ENCODE results near the gene CEMIP. TPM values are rescaled to one million over a fixed set of nuclear protein-coding genes. Genes with fewer than 3 reads are reported as not detected.

The CEMIP gene
- polyA plus RNA-seq, 1 donor (not counting 4 experiments of a cell fraction or from before 2014, with no cell fraction given): 2.3 TPM

- dilution Hi-C loops (cut with MboI; ENCODE audit: extremely low pct_ligation_motif_present, low sequenced_read_pairs): no loop called here
- no peaks in the 10 kb centered on the region for H3K27me3 ChIP-seq (ENCODE audit: control insufficient read depth, extremely low read depth, insufficient read depth, low read length)
- H4K20me1 ChIP-seq (ENCODE audit: control insufficient read depth, extremely low read depth, insufficient read depth, low read length): no peaks in the 10 kb centered on the region
- no peak overlapping the region for H2AFZ ChIP-seq (ENCODE audit: control insufficient read depth, low read length)
- FAIRE-seq (no peak), DNase-seq (ENCODE audit: low read depth, low spot score) (no peak)
- no peaks in the 10 kb centered on the region for H3K4me1 ChIP-seq (ENCODE audit: control insufficient read depth, extremely low read depth, insufficient read depth, low read length)
- no peaks in the 10 kb centered on the region for H3K9me1 ChIP-seq (ENCODE audit: control insufficient read depth, extremely low read depth, insufficient read depth, low read length)
- no peak for TF ChIP-seq EZH2 (IDR thresholded peaks at IDR 0.05; ENCODE audit: low read length)
- no peak for TF ChIP-seq CTCF (optimal IDR thresholded peaks at IDR 0.05 in 1 of 3, IDR thresholded peaks at IDR 0.05 in 1 of 3, conservative IDR thresholded peaks at IDR 0.05 in 1 of 3; ENCODE audit: extremely low read depth in 1 of 3, insufficient read depth in 2 of 3, low read length in 3 of 3)
- no peaks in the 10 kb centered on the region for H3K9me3 ChIP-seq (ENCODE audit: control insufficient read depth, low read depth, low read length)
- H3K4me2 ChIP-seq (ENCODE audit: control insufficient read depth, extremely low read depth, insufficient read depth, low read depth, low read length): no peak overlapping the region
- no peaks in the 10 kb centered on the region for H3K36me3 ChIP-seq (ENCODE audit: control insufficient read depth in 2 of 2, extremely low read depth in 1 of 2, insufficient read depth in 2 of 2, low read length in 2 of 2)
- H3K79me2 ChIP-seq (ENCODE audit: control insufficient read depth, insufficient read depth, low read length): no peaks in the 10 kb centered on the region
- no peak overlapping the region for H3K9ac ChIP-seq (ENCODE audit: control insufficient read depth, extremely low read depth, insufficient read depth, low read length)
- H3K27ac ChIP-seq (ENCODE audit: control insufficient read depth, insufficient read depth, low read length): no peak overlapping the region
- no peak overlapping the region for H3K4me3 ChIP-seq (ENCODE audit: control insufficient read depth in 2 of 3, extremely low read depth in 1 of 3, insufficient read depth in 2 of 3, low read depth in 1 of 3, low read length in 3 of 3)
These were observed 43.5 kb downstream of the CEMIP start for GRCh38 chr15:80822676-80823075.

- Histone ChIP-seq H3K36me3 (ENCODE audit: control insufficient read depth in 2 of 2, extremely low read depth in 1 of 2, insufficient read depth in 2 of 2, low read length in 2 of 2) (no peaks in the 10 kb centered on the region), H3K4me1 (ENCODE audit: control insufficient read depth, extremely low read depth, insufficient read depth, low read length) (no peaks in the 10 kb centered on the region), H4K20me1 (ENCODE audit: control insufficient read depth, extremely low read depth, insufficient read depth, low read length) (no peaks in the 10 kb centered on the region), H3K9ac (ENCODE audit: control insufficient read depth, extremely low read depth, insufficient read depth, low read length) (no peak overlapping the region), H3K27me3 (ENCODE audit: control insufficient read depth, extremely low read depth, insufficient read depth, low read length) (no peaks in the 10 kb centered on the region), H3K79me2 (ENCODE audit: control insufficient read depth, insufficient read depth, low read length) (no peaks in the 10 kb centered on the region), H3K9me1 (ENCODE audit: control insufficient read depth, extremely low read depth, insufficient read depth, low read length) (no peaks in the 10 kb centered on the region), H3K27ac (ENCODE audit: control insufficient read depth, insufficient read depth, low read length) (no peak overlapping the region), H3K9me3 (ENCODE audit: control insufficient read depth, low read depth, low read length) (no peaks in the 10 kb centered on the region), H3K4me2 (ENCODE audit: control insufficient read depth, extremely low read depth, insufficient read depth, low read depth, low read length) (no peak overlapping the region), H3K4me3 (ENCODE audit: control insufficient read depth in 2 of 3, extremely low read depth in 1 of 3, insufficient read depth in 2 of 3, low read depth in 1 of 3, low read length in 3 of 3) (no peak overlapping the region), H2AFZ (ENCODE audit: control insufficient read depth, low read length) (no peak overlapping the region)
- no peak for TF ChIP-seq CTCF (optimal IDR thresholded peaks at IDR 0.05 in 1 of 3, IDR thresholded peaks at IDR 0.05 in 1 of 3, conservative IDR thresholded peaks at IDR 0.05 in 1 of 3; ENCODE audit: extremely low read depth in 1 of 3, insufficient read depth in 2 of 3, low read length in 3 of 3)
- no peak for TF ChIP-seq EZH2 (IDR thresholded peaks at IDR 0.05; ENCODE audit: low read length)
- dilution Hi-C loops (cut with MboI; ENCODE audit: extremely low pct_ligation_motif_present, low sequenced_read_pairs): no loop called here
- FAIRE-seq (no peak), DNase-seq (ENCODE audit: low read depth, low spot score) (no peak)
These were observed 44.0 kb downstream of the CEMIP start for GRCh38 chr15:80823120-80823519.

Data from keratinocyte (primary cell).